ENCODE results near the gene GNAO1. TPM values are rescaled to one million over a fixed set of nuclear protein-coding genes. Genes with fewer than 3 reads are reported as not detected.

GNAO1 gene
- total RNA-seq, 1 donor from 2014 or later: 2.0 TPM

GRCh38 chr16:56234737-56235136 is 43.4 kb downstream of the GNAO1 start:
- Mint-ChIP-seq H3K4me1 (peaks cover 5% of the 10 kb centered on the region), H3K36me3 (ENCODE audit: low read depth) (no peaks in the 10 kb centered on the region), H3K9me3 (no peaks in the 10 kb centered on the region), H3K4me3 (no peak overlapping the region), H3K27ac (no peak overlapping the region), H3K27me3 (peaks cover 20% of the 10 kb centered on the region)
- intact Hi-C loops (cut with micrococcal nuclease): no loop called here
- DNase-seq: no peak

- no peaks in the 10 kb centered on the region for H3K9me3 Mint-ChIP-seq
- H3K4me3 Mint-ChIP-seq: no peak overlapping the region
- no peaks in the 10 kb centered on the region for H3K36me3 Mint-ChIP-seq (ENCODE audit: low read depth)
- DNase-seq: no peak
- H3K4me1 Mint-ChIP-seq: peaks cover 2% of the 10 kb centered on the region
- intact Hi-C loops (cut with micrococcal nuclease): no loop called here
- H3K27me3 Mint-ChIP-seq: peaks cover 31% of the 10 kb centered on the region
- H3K27ac Mint-ChIP-seq: no peak overlapping the region
Measured at GRCh38 chr16:56237451-56237930, 46.2 kb downstream of the GNAO1 start.

GRCh38 chr16:56238188-56238587 is 46.9 kb downstream of the GNAO1 start:
- H3K27me3 Mint-ChIP-seq: peaks cover 29% of the 10 kb centered on the region

GRCh38 chr16:56241596-56241995 is 50.3 kb downstream of the GNAO1 start:
- intact Hi-C loops (cut with micrococcal nuclease): no loop called here
- H3K4me3 Mint-ChIP-seq: no peak overlapping the region
- DNase-seq: no peak
- no peaks in the 10 kb centered on the region for H3K36me3 Mint-ChIP-seq (ENCODE audit: low read depth)
- peaks cover under 1% of the 10 kb centered on the region for H3K4me1 Mint-ChIP-seq
- no peaks in the 10 kb centered on the region for H3K9me3 Mint-ChIP-seq
- H3K27ac Mint-ChIP-seq: no peak overlapping the region
- peaks cover 25% of the 10 kb centered on the region for H3K27me3 Mint-ChIP-seq

More at GRCh38 chr16:56238188-56238587, 46.9 kb downstream of the GNAO1 start:
- Mint-ChIP-seq H3K9me3 (no peaks in the 10 kb centered on the region), H3K4me3 (no peak overlapping the region), H3K36me3 (ENCODE audit: low read depth) (no peaks in the 10 kb centered on the region), H3K4me1 (peaks cover 2% of the 10 kb centered on the region), H3K27ac (no peak overlapping the region)
- intact Hi-C loops (cut with micrococcal nuclease): no loop called here
- DNase-seq: no peak

GRCh38 chr16:56242740-56243139 is 51.5 kb downstream of the GNAO1 start:
- no peak overlapping the region for H3K27ac Mint-ChIP-seq
- no peaks in the 10 kb centered on the region for H3K9me3 Mint-ChIP-seq
- peaks cover 6% of the 10 kb centered on the region for H3K4me1 Mint-ChIP-seq
- H3K27me3 Mint-ChIP-seq: peaks cover 21% of the 10 kb centered on the region
- H3K4me3 Mint-ChIP-seq: no peak overlapping the region
- no peaks in the 10 kb centered on the region for H3K36me3 Mint-ChIP-seq (ENCODE audit: low read depth)
- intact Hi-C loops (cut with micrococcal nuclease): no loop called here
- no peak for DNase-seq

GRCh38 chr16:56244612-56245011 is 53.3 kb downstream of the GNAO1 start:
- Mint-ChIP-seq H3K27me3 (peaks cover 19% of the 10 kb centered on the region), H3K9me3 (no peaks in the 10 kb centered on the region), H3K36me3 (ENCODE audit: low read depth) (no peaks in the 10 kb centered on the region), H3K4me3 (no peak overlapping the region), H3K27ac (no peak overlapping the region), H3K4me1 (peaks cover 6% of the 10 kb centered on the region)
- intact Hi-C loops (cut with micrococcal nuclease): no loop called here
- no peak for DNase-seq

GRCh38 chr16:56245197-56245596 is 53.9 kb downstream of the GNAO1 start:
- no peak overlapping the region for H3K27ac Mint-ChIP-seq
- no peaks in the 10 kb centered on the region for H3K36me3 Mint-ChIP-seq (ENCODE audit: low read depth)
- no peak for DNase-seq
- no peaks in the 10 kb centered on the region for H3K9me3 Mint-ChIP-seq
- peaks cover 6% of the 10 kb centered on the region for H3K4me1 Mint-ChIP-seq
- H3K27me3 Mint-ChIP-seq: peaks cover 16% of the 10 kb centered on the region
- intact Hi-C loops (cut with micrococcal nuclease): no loop called here
- H3K4me3 Mint-ChIP-seq: no peak overlapping the region

- Mint-ChIP-seq H3K9me3 (no peaks in the 10 kb centered on the region), H3K27me3 (peaks cover 14% of the 10 kb centered on the region), H3K4me3 (no peak overlapping the region), H3K4me1 (peaks cover 6% of the 10 kb centered on the region), H3K36me3 (ENCODE audit: low read depth) (no peaks in the 10 kb centered on the region), H3K27ac (no peak overlapping the region)
- intact Hi-C loops (cut with micrococcal nuclease): no loop called here
- no peak for DNase-seq
Measured at GRCh38 chr16:56246051-56246817, 54.9 kb downstream of the GNAO1 start.

- H3K27me3 Mint-ChIP-seq: peaks cover 14% of the 10 kb centered on the region
- peaks cover 6% of the 10 kb centered on the region for H3K4me1 Mint-ChIP-seq
- H3K36me3 Mint-ChIP-seq (ENCODE audit: low read depth): no peaks in the 10 kb centered on the region
- intact Hi-C loops (cut with micrococcal nuclease): no loop called here
- DNase-seq: no peak
- H3K4me3 Mint-ChIP-seq: no peak overlapping the region
- H3K9me3 Mint-ChIP-seq: no peaks in the 10 kb centered on the region
- H3K27ac Mint-ChIP-seq: no peak overlapping the region
Measured at GRCh38 chr16:56247018-56247417, 55.7 kb downstream of the GNAO1 start.

- no peak overlapping the region for H3K27ac Mint-ChIP-seq
- H3K9me3 Mint-ChIP-seq: no peaks in the 10 kb centered on the region
- peaks cover 6% of the 10 kb centered on the region for H3K4me1 Mint-ChIP-seq
- intact Hi-C loops (cut with micrococcal nuclease): no loop called here
- H3K4me3 Mint-ChIP-seq: no peak overlapping the region
- H3K27me3 Mint-ChIP-seq: peaks cover 10% of the 10 kb centered on the region
- H3K36me3 Mint-ChIP-seq (ENCODE audit: low read depth): no peaks in the 10 kb centered on the region
- no peak for DNase-seq
Measured at GRCh38 chr16:56247808-56248207, 56.5 kb downstream of the GNAO1 start.

GRCh38 chr16:56252835-56253234 is 61.5 kb downstream of the GNAO1 start:
- Mint-ChIP-seq H3K27ac (no peak overlapping the region), H3K4me3 (no peak overlapping the region), H3K36me3 (ENCODE audit: low read depth) (no peaks in the 10 kb centered on the region), H3K27me3 (peaks cover 32% of the 10 kb centered on the region), H3K4me1 (no peaks in the 10 kb centered on the region), H3K9me3 (no peaks in the 10 kb centered on the region)
- intact Hi-C loops (cut with micrococcal nuclease): no loop called here
- DNase-seq: no peak

GRCh38 chr16:56255904-56256303 is 64.6 kb downstream of the GNAO1 start:
- Mint-ChIP-seq H3K27me3 (peaks cover 28% of the 10 kb centered on the region), H3K4me1 (no peaks in the 10 kb centered on the region), H3K36me3 (ENCODE audit: low read depth) (no peaks in the 10 kb centered on the region), H3K4me3 (no peak overlapping the region), H3K27ac (no peak overlapping the region), H3K9me3 (no peaks in the 10 kb centered on the region)
- intact Hi-C loops (cut with micrococcal nuclease): no loop called here
- DNase-seq: no peak

GRCh38 chr16:56257239-56257638 is 66.0 kb downstream of the GNAO1 start:
- Mint-ChIP-seq H3K36me3 (ENCODE audit: low read depth) (no peaks in the 10 kb centered on the region), H3K4me3 (no peak overlapping the region), H3K9me3 (no peaks in the 10 kb centered on the region), H3K4me1 (peaks cover 11% of the 10 kb centered on the region), H3K27me3 (peaks cover 27% of the 10 kb centered on the region), H3K27ac (no peak overlapping the region)
- intact Hi-C loops (cut with micrococcal nuclease): no loop called here
- DNase-seq: no peak

- Mint-ChIP-seq H3K9me3 (no peaks in the 10 kb centered on the region), H3K4me1 (peaks cover 17% of the 10 kb centered on the region), H3K4me3 (no peak overlapping the region), H3K27me3 (peaks cover 27% of the 10 kb centered on the region), H3K27ac (no peak overlapping the region), H3K36me3 (ENCODE audit: low read depth) (no peaks in the 10 kb centered on the region)
- DNase-seq: no peak
- intact Hi-C loops (cut with micrococcal nuclease): no loop called here
Measured at GRCh38 chr16:56257666-56258342, 66.5 kb downstream of the GNAO1 start.
